Measurements from ENCODE around the gene HDGF. TPM values are rescaled to one million over a fixed set of nuclear protein-coding genes. Genes with fewer than 3 reads are reported as not detected.
A peak's percentile ranks its signal among the peaks of the same experiment; 100 is the strongest.

Gene HDGF
- total and polyA plus RNA-seq, 12 donors = 69.8 to 202 (median 144) TPM

GRCh38 chr1:156746728-156747631, 4.5 kb downstream of the HDGF start:
- Histone ChIP-seq H3K27ac (peak overlapping the region; percentile 94 to 100 (median 100)), H3K36me3 (peaks cover 0 to 33% (median 21%) of the 10 kb centered on the region in 9 donors), H3K9me3 (no peaks in the 10 kb centered on the region), H3K4me3 (peak overlapping the region; percentile 47 to 99 (median 97)), H3K27me3 (no peaks in the 10 kb centered on the region), H3K4me1 (peaks cover 35 to 66% (median 54%) of the 10 kb centered on the region in 9 donors)
- TF ChIP-seq CTCF (IDR thresholded peaks at IDR 0.05) = peak in 3 of 9 donors; percentile 24 to 37 (median 27)
- WGBS, 2 donors = 0 to 2% methylated on average over 19 to 25 of the region's 29 CpGs
- intact Hi-C loops (cut with DNase I) = loop anchor here in 1 of 10 donors (10.0 kb wide), 1 partner anchor 242 kb away; the partner anchor contains the start of gene MEF2D
- DNase-seq = peak; percentile 92 to 97
- peak; percentile 60 to 82 (median 69) for ATAC-seq

- 43 to 54% methylated on average over 9 of the region's 9 CpGs for WGBS, 2 donors
- DNase-seq (no peak), ATAC-seq (no peak)
- Histone ChIP-seq H3K36me3 (peaks cover 0 to 36% (median 21%) of the 10 kb centered on the region in 9 donors), H3K27me3 (no peaks in the 10 kb centered on the region), H3K4me3 (peak overlapping the region; percentile 47 to 99 (median 97)), H3K4me1 (peaks cover 35 to 72% (median 60%) of the 10 kb centered on the region in 9 donors), H3K27ac (peak overlapping the region; percentile 94 to 100 (median 100)), H3K9me3 (no peaks in the 10 kb centered on the region)
- TF ChIP-seq CTCF (IDR thresholded peaks at IDR 0.05) = no peak
- intact Hi-C loops (cut with DNase I) = loop anchor here in 1 of 10 donors (10.0 kb wide), 1 partner anchor 242 kb away; the partner anchor contains the start of gene MEF2D
Observed at GRCh38 chr1:156746406-156746727, 5.1 kb downstream of the HDGF start.

GRCh38 chr1:156745881-156746280, 5.6 kb downstream of the HDGF start:
- DNase-seq (no peak), ATAC-seq (no peak)
- 61 to 63% methylated on average over 3 of the region's 3 CpGs for WGBS, 2 donors
- no peaks in the 10 kb centered on the region for H3K9me3 ChIP-seq
- no peak for TF ChIP-seq CTCF (IDR thresholded peaks at IDR 0.05)
- peak overlapping the region in 5 of 10 donors; percentile 79 to 99 (median 98) for H3K4me3 ChIP-seq
- H3K4me1 ChIP-seq = peaks cover 35 to 74% (median 61%) of the 10 kb centered on the region in 9 donors
- H3K36me3 ChIP-seq = peaks cover 0 to 36% (median 21%) of the 10 kb centered on the region in 9 donors
- no peaks in the 10 kb centered on the region for H3K27me3 ChIP-seq
- intact Hi-C loops (cut with DNase I) = loop anchor here in 1 of 10 donors (10.0 kb wide), 1 partner anchor 241 kb away; the partner anchor contains the start of gene MEF2D
- peak overlapping the region in 9 of 10 donors; percentile 94 to 100 (median 100) for H3K27ac ChIP-seq

- DNase-seq = no peak
- Histone ChIP-seq H3K9me3 (no peaks in the 10 kb centered on the region), H3K4me1 (peaks cover 30 to 76% (median 61%) of the 10 kb centered on the region in 9 donors), H3K36me3 (peaks cover 0 to 36% (median 21%) of the 10 kb centered on the region in 9 donors), H3K27ac (peak overlapping the region in 9 of 10 donors; percentile 19 to 100 (median 100)), H3K27me3 (no peaks in the 10 kb centered on the region), H3K4me3 (no peak overlapping the region)
- 75 to 76% methylated on average over 14 of the region's 14 CpGs for WGBS, 2 donors
- no peak for ATAC-seq
- intact Hi-C loops (cut with DNase I) = loop anchor here in 1 of 10 donors (10.0 kb wide), 1 partner anchor 240 kb away; the partner anchor contains the start of gene MEF2D
- TF ChIP-seq CTCF (IDR thresholded peaks at IDR 0.05) = no peak
Observed at GRCh38 chr1:156744786-156745419, 6.6 kb downstream of the HDGF start.
